Measurements from ENCODE around the gene ALPI.

The ALPI gene

GRCh38 chr2:232485348-232485756 is 29.4 kb downstream of the ALPI start:
- DNase-seq (ENCODE audit: low read depth): no peak

- no peak for DNase-seq (ENCODE audit: low read depth)
These were observed 30.0 kb downstream of the ALPI start for GRCh38 chr2:232485757-232486557.

GRCh38 chr2:232486558-232487384 is 30.8 kb downstream of the ALPI start:
- no peak for DNase-seq (ENCODE audit: low read depth)

- no peak for DNase-seq (ENCODE audit: low read depth)
These were observed 31.6 kb downstream of the ALPI start, which contains the start of gene ECEL1 for GRCh38 chr2:232487385-232488096. Gene ECEL1, minus strand, starts transcription at chr2:232487834. Its CDS starts 1,181 bp downstream, at chr2:232486653.

GRCh38 chr2:232488097-232488711 is 32.3 kb downstream of the ALPI start:
- no peak for DNase-seq (ENCODE audit: low read depth)

- no peak for DNase-seq (ENCODE audit: low read depth)
These were observed 32.9 kb downstream of the ALPI start for GRCh38 chr2:232488721-232489300.

GRCh38 chr2:232489516-232490220 is 33.7 kb downstream of the ALPI start:
- no peak for DNase-seq (ENCODE audit: low read depth)

GRCh38 chr2:232490221-232491138 is 34.5 kb downstream of the ALPI start:
- DNase-seq (ENCODE audit: low read depth): no peak

GRCh38 chr2:232491139-232491780 is 35.3 kb downstream of the ALPI start:
- no peak for DNase-seq (ENCODE audit: low read depth)

GRCh38 chr2:232492236-232492848 is 36.4 kb downstream of the ALPI start:
- no peak for DNase-seq (ENCODE audit: low read depth)

- no peak for DNase-seq (ENCODE audit: low read depth)
These were observed 37.2 kb downstream of the ALPI start for GRCh38 chr2:232492963-232493700.

GRCh38 chr2:232493701-232494474 is 37.9 kb downstream of the ALPI start:
- DNase-seq (ENCODE audit: low read depth): no peak

- no peak for DNase-seq (ENCODE audit: low read depth)
These were observed 38.6 kb downstream of the ALPI start for GRCh38 chr2:232494542-232494941.

GRCh38 chr2:232495292-232495691 is 39.3 kb downstream of the ALPI start:
- no peak for DNase-seq (ENCODE audit: low read depth)

GRCh38 chr2:232496501-232497270 is 40.7 kb downstream of the ALPI start:
- no peak for DNase-seq (ENCODE audit: low read depth)

- no peak for DNase-seq (ENCODE audit: low read depth)
These were observed 41.4 kb downstream of the ALPI start for GRCh38 chr2:232497348-232497747.

GRCh38 chr2:232498452-232498851 is 42.5 kb downstream of the ALPI start:
- no peak for DNase-seq (ENCODE audit: low read depth)
